ENCODE measurements around the gene MTIF2. TPM values are rescaled to one million over a fixed set of nuclear protein-coding genes. Genes with fewer than 3 reads are reported as not detected.

MTIF2 gene
- 10 to 100 TPM; 39.1 to 49.9 TPM for total RNA-seq

GRCh38 chr2:55268907-55269644, at the start of gene MTIF2:
Gene MTIF2 (minus strand): TSS chr2:55269231. CDS start chr2:55263858, 5,373 bp downstream.
- DNase-seq: peak; percentile 97
- Histone ChIP-seq H3K27me3 (no peaks in the 10 kb centered on the region), H3K9ac (ENCODE audit: low read depth in 2 of 2, low read length in 2 of 2) (peak within 1 kb of the TSS; percentile 72 to 82), H3K27ac (peak within 1 kb of the TSS; percentile 85), H3K4me3 (peak within 1 kb of the TSS; percentile 61), H3K4me1 (peaks cover 5% of the 10 kb centered on the region), H3K9me3 (no peaks in the 10 kb centered on the region), H3K36me3 (no peaks in the 10 kb centered on the region)
- intact Hi-C loops (cut with DNase I): loop anchor here (2.0 kb wide), 1 partner anchor 38 kb away; no protein-coding TSS in a partner anchor
- no peak for TF ChIP-seq CTCF (IDR thresholded peaks at IDR 0.05)

DNA sequence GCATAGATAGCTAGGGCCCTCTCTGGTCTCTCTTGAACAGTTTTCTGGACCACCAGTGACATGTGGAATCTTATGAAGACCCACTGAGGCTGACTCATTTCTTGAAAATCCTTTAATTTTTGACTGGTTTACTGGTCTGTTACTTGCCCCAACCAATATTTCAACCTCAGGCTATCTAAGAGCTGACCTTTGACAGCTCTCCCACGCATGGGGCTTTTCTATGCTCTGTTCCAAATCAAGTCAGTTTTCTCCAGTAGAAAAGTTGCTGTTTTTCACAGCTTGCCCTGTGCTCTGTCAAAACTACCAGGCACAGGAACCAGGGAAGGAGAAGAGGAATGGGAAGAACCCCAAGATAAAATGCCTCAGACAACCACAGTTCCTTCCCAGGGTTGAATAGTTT, 46.0 kb upstream of the MTIF2 start:
- no peak for DNase-seq
- Histone ChIP-seq H3K9me3 (no peaks in the 10 kb centered on the region), H3K36me3 (no peaks in the 10 kb centered on the region), H3K4me3 (no peak overlapping the region), H3K9ac (ENCODE audit: low read depth in 2 of 2, low read length in 2 of 2) (no peak overlapping the region), H3K27me3 (no peaks in the 10 kb centered on the region), H3K27ac (no peak overlapping the region), H3K4me1 (no peaks in the 10 kb centered on the region)
- no peak for TF ChIP-seq CTCF (IDR thresholded peaks at IDR 0.05)
- intact Hi-C loops (cut with DNase I): no loop called here

- no peak for DNase-seq
- H3K27ac ChIP-seq: no peak overlapping the region
- no peaks in the 10 kb centered on the region for H3K9me3 ChIP-seq
- H3K9ac ChIP-seq (ENCODE audit: low read depth in 2 of 2, low read length in 2 of 2): no peak overlapping the region
- no peaks in the 10 kb centered on the region for H3K4me1 ChIP-seq
- no peak for TF ChIP-seq CTCF (IDR thresholded peaks at IDR 0.05)
- intact Hi-C loops (cut with DNase I): no loop called here
- H3K4me3 ChIP-seq: no peak overlapping the region
- no peaks in the 10 kb centered on the region for H3K27me3 ChIP-seq
- H3K36me3 ChIP-seq: no peaks in the 10 kb centered on the region
Measured at GRCh38 chr2:55311444-55311870, 42.4 kb upstream of the MTIF2 start.

DNA sequence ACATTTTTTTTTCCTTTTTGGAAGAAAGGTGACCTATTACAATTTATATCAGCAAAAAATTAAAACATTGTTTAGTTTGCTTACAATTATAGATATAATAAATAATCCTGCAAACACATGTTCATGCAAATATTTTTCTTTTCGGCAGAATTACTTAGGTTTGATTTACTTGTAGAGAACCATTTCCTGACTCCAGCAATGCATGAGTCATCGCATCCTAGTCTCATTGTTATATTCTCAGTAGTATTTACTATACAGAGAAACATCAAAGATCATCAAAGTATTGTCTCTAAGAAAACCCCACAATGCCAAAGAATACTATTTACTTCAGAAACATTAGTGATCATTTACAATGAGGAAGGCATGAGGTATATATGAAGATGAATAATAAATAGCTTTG, 40.4 kb upstream of the MTIF2 start:
- no peaks in the 10 kb centered on the region for H3K36me3 ChIP-seq
- DNase-seq: no peak
- intact Hi-C loops (cut with DNase I): no loop called here
- H3K27me3 ChIP-seq: no peaks in the 10 kb centered on the region
- no peaks in the 10 kb centered on the region for H3K9me3 ChIP-seq
- no peak for TF ChIP-seq CTCF (IDR thresholded peaks at IDR 0.05)
- no peak overlapping the region for H3K9ac ChIP-seq (ENCODE audit: low read depth in 2 of 2, low read length in 2 of 2)
- no peak overlapping the region for H3K4me3 ChIP-seq
- no peaks in the 10 kb centered on the region for H3K4me1 ChIP-seq
- no peak overlapping the region for H3K27ac ChIP-seq

DNA sequence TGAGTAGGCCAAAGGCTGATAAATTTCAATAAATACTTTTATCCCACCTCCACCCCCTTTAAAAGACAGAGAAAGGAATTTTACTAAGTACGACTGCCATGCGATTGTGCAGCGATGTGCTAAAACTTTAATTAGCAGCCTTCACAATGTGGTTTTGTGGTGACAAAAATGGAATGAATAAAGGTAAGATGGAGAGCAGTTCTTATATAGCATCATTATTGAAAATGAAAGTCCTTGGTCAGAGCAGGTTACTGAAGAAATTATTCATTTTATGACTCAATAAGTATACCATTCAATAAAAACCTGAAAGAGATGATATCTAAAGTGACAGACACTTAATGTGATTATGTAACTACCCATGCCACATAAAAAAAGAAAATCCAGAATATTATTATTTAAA, 33.2 kb upstream of the MTIF2 start:
- TF ChIP-seq CTCF (IDR thresholded peaks at IDR 0.05): no peak
- intact Hi-C loops (cut with DNase I): no loop called here
- no peak overlapping the region for H3K4me3 ChIP-seq
- no peak overlapping the region for H3K9ac ChIP-seq (ENCODE audit: low read depth in 2 of 2, low read length in 2 of 2)
- no peak for DNase-seq
- no peaks in the 10 kb centered on the region for H3K36me3 ChIP-seq
- H3K4me1 ChIP-seq: no peaks in the 10 kb centered on the region
- no peaks in the 10 kb centered on the region for H3K27me3 ChIP-seq
- no peak overlapping the region for H3K27ac ChIP-seq
- no peaks in the 10 kb centered on the region for H3K9me3 ChIP-seq
